ENCODE measurements around the gene TMC6.

TMC6 gene

DNA sequence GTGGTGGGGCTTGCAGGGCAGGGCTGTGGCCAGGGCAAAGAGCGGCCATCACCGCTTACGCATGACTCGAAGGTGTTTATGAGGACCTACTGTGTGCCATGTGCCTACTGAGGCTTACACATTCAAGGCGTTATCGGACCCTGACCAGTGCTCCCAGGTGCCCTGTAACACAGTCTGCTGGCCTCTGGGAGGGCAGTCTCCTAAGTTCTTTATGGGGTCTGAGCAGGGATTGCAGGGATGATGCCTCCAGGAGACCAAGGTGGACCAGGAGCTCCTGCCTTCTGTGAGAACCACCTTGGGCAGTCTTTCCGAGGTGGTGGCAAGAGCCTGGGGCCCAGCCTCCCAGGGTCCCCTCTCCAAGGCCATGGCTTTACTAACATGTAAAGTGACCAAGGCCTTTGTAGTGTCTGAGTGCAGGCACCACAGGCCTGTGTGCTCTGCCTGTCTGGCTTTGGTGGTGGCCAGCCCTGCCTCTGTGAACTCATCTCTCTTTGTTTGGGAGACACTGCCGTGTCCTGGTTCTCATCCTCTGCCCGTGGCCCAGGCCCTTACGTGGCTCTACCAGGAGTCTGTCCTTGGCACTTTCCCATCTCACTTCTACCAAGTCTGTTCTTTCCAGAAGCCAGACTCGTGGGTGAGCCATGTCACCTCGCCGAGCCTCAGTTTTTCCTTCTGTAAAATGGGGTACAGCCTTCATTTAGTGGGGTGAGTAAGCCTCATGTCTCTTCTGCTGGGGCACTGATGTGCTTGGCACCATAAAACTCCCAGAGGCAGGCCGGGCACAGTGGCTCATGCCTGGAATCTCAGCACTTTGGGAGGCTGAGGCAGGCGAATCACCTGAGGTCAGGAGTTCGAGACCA is 36.4 kb upstream of the TMC6 start:
- peaks cover 13% of the 10 kb centered on the region for H3K4me1 ChIP-seq (ENCODE audit: insufficient read depth, low read length, poor library complexity, severe bottlenecking)
- no peak overlapping the region for H3K4me3 ChIP-seq (ENCODE audit: low read length, poor library complexity, severe bottlenecking)
- H3K9ac ChIP-seq (ENCODE audit: low read depth, low read length, poor library complexity, severe bottlenecking), result no peak overlapping the region
- H4K20me1 ChIP-seq (ENCODE audit: insufficient read depth, low read length, poor library complexity, severe bottlenecking), result peaks cover 12% of the 10 kb centered on the region
- no peaks in the 10 kb centered on the region for H3F3A ChIP-seq (ENCODE audit: low read depth)
- H3K79me2 ChIP-seq (ENCODE audit: insufficient read depth, low read length), result no peaks in the 10 kb centered on the region; the same call in 1 of the 2 replicates
- no peaks in the 10 kb centered on the region for H3K36me3 ChIP-seq (ENCODE audit: insufficient read depth, low read length)
- TF ChIP-seq, protein P1, sequence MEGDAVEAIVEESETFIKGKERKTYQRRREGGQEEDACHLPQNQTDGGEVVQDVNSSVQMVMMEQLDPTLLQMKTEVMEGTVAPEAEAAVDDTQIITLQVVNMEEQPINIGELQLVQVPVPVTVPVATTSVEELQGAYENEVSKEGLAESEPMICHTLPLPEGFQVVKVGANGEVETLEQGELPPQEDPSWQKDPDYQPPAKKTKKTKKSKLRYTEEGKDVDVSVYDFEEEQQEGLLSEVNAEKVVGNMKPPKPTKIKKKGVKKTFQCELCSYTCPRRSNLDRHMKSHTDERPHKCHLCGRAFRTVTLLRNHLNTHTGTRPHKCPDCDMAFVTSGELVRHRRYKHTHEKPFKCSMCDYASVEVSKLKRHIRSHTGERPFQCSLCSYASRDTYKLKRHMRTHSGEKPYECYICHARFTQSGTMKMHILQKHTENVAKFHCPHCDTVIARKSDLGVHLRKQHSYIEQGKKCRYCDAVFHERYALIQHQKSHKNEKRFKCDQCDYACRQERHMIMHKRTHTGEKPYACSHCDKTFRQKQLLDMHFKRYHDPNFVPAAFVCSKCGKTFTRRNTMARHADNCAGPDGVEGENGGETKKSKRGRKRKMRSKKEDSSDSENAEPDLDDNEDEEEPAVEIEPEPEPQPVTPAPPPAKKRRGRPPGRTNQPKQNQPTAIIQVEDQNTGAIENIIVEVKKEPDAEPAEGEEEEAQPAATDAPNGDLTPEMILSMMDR (conservative IDR thresholded peaks at IDR 0.05; ENCODE audit: low read length), result no peak
- TF ChIP-seq EZH2phosphoT487 (IDR thresholded peaks at IDR 0.05; ENCODE audit: borderline replicate concordance), result no peak
- H3K27me3 ChIP-seq (ENCODE audit: insufficient read depth, low read length, poor library complexity, severe bottlenecking), result no peaks in the 10 kb centered on the region
- no peaks in the 10 kb centered on the region for H3K9me3 ChIP-seq (ENCODE audit: insufficient read depth, low read depth, low read length)
- H3K4me2 ChIP-seq (ENCODE audit: low read depth, low read length, poor library complexity, severe bottlenecking), result no peak overlapping the region
- no peaks in the 10 kb centered on the region for H3K9me2 ChIP-seq (replicated peaks; ENCODE audit: low read depth, low read length)
- no peak overlapping the region for H2AFZ ChIP-seq (ENCODE audit: low read length)

DNA sequence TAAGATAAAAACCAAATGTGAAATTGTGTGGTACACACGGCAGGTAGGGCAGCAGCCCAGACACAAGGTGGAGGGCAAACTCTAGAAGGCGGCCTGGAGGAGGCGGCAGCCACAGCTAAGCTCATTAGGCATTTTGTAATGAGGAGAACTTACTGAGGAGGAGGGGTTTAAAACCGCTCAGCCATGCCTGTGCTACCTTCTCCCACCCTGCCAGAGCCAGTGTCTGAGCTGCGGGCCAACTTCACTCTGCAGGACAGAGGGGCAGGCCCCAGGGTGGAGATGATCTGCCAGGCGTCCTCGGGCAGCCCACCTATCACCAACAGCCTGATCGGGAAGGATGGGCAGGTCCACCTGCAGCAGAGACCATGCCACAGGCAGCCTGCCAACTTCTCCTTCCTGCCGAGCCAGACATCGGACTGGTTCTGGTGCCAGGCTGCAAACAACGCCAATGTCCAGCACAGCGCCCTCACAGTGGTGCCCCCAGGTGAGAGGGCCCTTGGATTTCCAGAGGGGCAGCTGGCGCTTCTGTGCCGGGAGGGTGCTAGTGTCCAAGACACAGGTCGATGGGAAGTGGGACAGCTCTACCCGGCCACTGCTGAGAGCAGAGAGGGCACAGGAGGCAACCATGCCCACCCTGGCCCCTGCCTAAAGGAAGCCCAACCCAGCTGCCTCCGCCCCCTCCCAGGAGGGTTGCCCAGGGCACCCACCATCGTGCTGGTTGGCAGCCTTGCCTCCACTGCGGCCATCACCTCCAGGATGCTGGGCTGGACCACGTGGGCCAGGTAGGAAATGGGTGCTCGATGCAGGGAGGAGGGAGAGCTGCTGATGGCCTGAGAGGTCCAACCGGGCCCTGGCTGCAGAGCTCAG is 35.6 kb upstream of the TMC6 start:
- Histone ChIP-seq H3K9ac (ENCODE audit: low read depth, low read length, poor library complexity, severe bottlenecking) (no peak overlapping the region), H3K9me3 (ENCODE audit: insufficient read depth, low read depth, low read length) (no peaks in the 10 kb centered on the region), H3K4me3 (ENCODE audit: low read length, poor library complexity, severe bottlenecking) (no peak overlapping the region), H3K4me2 (ENCODE audit: low read depth, low read length, poor library complexity, severe bottlenecking) (no peak overlapping the region), H3K27me3 (ENCODE audit: insufficient read depth, low read length, poor library complexity, severe bottlenecking) (no peaks in the 10 kb centered on the region), H2AFZ (ENCODE audit: low read length) (no peak overlapping the region), H3F3A (ENCODE audit: low read depth) (no peaks in the 10 kb centered on the region), H3K79me2 (ENCODE audit: insufficient read depth, low read length) (no peaks in the 10 kb centered on the region), H3K9me2 (replicated peaks; ENCODE audit: low read depth, low read length) (no peaks in the 10 kb centered on the region), H4K20me1 (ENCODE audit: insufficient read depth, low read length, poor library complexity, severe bottlenecking) (peaks cover 4% of the 10 kb centered on the region), H3K4me1 (ENCODE audit: insufficient read depth, low read length, poor library complexity, severe bottlenecking) (peaks cover 6% of the 10 kb centered on the region), H3K36me3 (ENCODE audit: insufficient read depth, low read length) (no peaks in the 10 kb centered on the region)
- TF ChIP-seq EZH2phosphoT487 (IDR thresholded peaks at IDR 0.05; ENCODE audit: borderline replicate concordance), result no peak
- TF ChIP-seq, protein P1 (conservative IDR thresholded peaks at IDR 0.05; ENCODE audit: low read length), result no peak

DNA sequence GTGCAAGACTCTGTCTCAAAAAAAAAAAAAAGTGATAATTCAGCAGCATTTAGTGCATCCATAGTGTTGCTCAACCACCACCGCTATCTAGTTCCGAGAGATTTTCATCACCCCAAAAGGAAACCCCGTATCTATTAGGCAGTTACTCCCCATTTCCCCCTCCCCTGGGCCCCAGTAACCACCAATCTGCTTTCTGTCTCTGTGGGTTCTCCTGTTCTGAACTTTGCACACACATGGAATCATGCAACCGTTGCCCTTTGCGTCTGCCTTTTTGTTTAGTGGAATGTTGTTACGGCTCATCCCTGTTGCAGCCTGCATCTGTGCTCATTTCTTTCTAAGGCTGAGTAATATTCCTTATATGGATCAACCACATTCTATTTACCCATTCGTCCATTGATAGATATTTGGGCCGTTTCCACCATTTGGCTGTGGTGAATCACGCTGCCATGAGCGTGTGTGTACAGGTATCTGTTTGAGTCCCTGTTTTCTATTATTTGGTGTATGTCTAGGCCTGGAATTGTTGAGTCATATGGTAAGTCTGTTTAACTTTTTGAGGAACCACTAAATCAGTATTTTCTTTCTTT is 31.1 kb upstream of the TMC6 start:
- no peaks in the 10 kb centered on the region for H3K36me3 ChIP-seq (ENCODE audit: insufficient read depth, low read length)
- no peaks in the 10 kb centered on the region for H4K20me1 ChIP-seq (ENCODE audit: insufficient read depth, low read length, poor library complexity, severe bottlenecking)
- H3K4me1 ChIP-seq (ENCODE audit: insufficient read depth, low read length, poor library complexity, severe bottlenecking), result no peaks in the 10 kb centered on the region
- no peaks in the 10 kb centered on the region for H3K27me3 ChIP-seq (ENCODE audit: insufficient read depth, low read length, poor library complexity, severe bottlenecking)
- H3K79me2 ChIP-seq (ENCODE audit: insufficient read depth, low read length), result no peaks in the 10 kb centered on the region
- H3K9ac ChIP-seq (ENCODE audit: low read depth, low read length, poor library complexity, severe bottlenecking), result no peak overlapping the region
- no peak overlapping the region for H2AFZ ChIP-seq (ENCODE audit: low read length)
- no peak overlapping the region for H3K4me2 ChIP-seq (ENCODE audit: low read depth, low read length, poor library complexity, severe bottlenecking)
- no peak for TF ChIP-seq EZH2phosphoT487 (IDR thresholded peaks at IDR 0.05; ENCODE audit: borderline replicate concordance)
- TF ChIP-seq, protein P1 (conservative IDR thresholded peaks at IDR 0.05; ENCODE audit: low read length), result no peak
- H3K4me3 ChIP-seq (ENCODE audit: low read length, poor library complexity, severe bottlenecking), result no peak overlapping the region
- H3K9me2 ChIP-seq (replicated peaks; ENCODE audit: low read depth, low read length), result no peaks in the 10 kb centered on the region
- no peaks in the 10 kb centered on the region for H3K9me3 ChIP-seq (ENCODE audit: insufficient read depth, low read depth, low read length)
- no peaks in the 10 kb centered on the region for H3F3A ChIP-seq (ENCODE audit: low read depth)

All from Loucy (cell line).